Fibroblast of peridontal ligament (primary cell): ENCODE measurements around the gene LIAS.
"Not testable (repeated sequence)": the region's sequence is repeated elsewhere in the genome, so short reads cannot be mapped to it uniquely, and the experiment has no call there.

ENCODE experiments used
- DNase-seq: peaks from one replicate; pipeline ENCODE4 v3.0.0-alpha.2; 2010; ENCODE audit errors: extremely low read depth

LIAS gene

GRCh38 chr4:39497909-39498726, 39.3 kb downstream of the LIAS start:
- DNase-seq, result peak; percentile 48

- DNase-seq, result no peak
Observed at GRCh38 chr4:39498727-39499020, 39.8 kb downstream of the LIAS start.

- peak; percentile 91 for DNase-seq
Observed at GRCh38 chr4:39502019-39502663, 43.3 kb downstream of the LIAS start.

- peak; percentile 35 for DNase-seq
Observed at GRCh38 chr4:39502664-39503035, 43.8 kb downstream of the LIAS start.

- DNase-seq, result no peak
Observed at GRCh38 chr4:39504538-39504937, 45.7 kb downstream of the LIAS start.

GRCh38 chr4:39505581-39505980, 46.7 kb downstream of the LIAS start:
- no peak for DNase-seq

GRCh38 chr4:39510348-39510929, 51.6 kb downstream of the LIAS start:
- no peak for DNase-seq

- not testable (repeated sequence) for DNase-seq
Observed at GRCh38 chr4:39514266-39514665, 55.4 kb downstream of the LIAS start.

GRCh38 chr4:39514888-39515401, 56.1 kb downstream of the LIAS start:
- peak; percentile 52 for DNase-seq

- DNase-seq, result not testable (repeated sequence)
Observed at GRCh38 chr4:39515669-39516401, 57.0 kb downstream of the LIAS start.

GRCh38 chr4:39516407-39516966, 57.6 kb downstream of the LIAS start:
- no peak for DNase-seq

GRCh38 chr4:39518484-39518883, 59.6 kb downstream of the LIAS start:
- DNase-seq, result no peak

- DNase-seq, result peak; percentile 86
Observed at GRCh38 chr4:39521253-39521919, 62.5 kb downstream of the LIAS start.

- DNase-seq, result peak; percentile 23
Observed at GRCh38 chr4:39522068-39522467, 63.2 kb downstream of the LIAS start.

GRCh38 chr4:39524161-39524957, 65.5 kb downstream of the LIAS start:
- no peak for DNase-seq

- peak; percentile 32 for DNase-seq
Observed at GRCh38 chr4:39525822-39526690, 67.2 kb downstream of the LIAS start.

GRCh38 chr4:39526765-39527295, 68.0 kb downstream of the LIAS start:
- DNase-seq, result peak; percentile 34

- DNase-seq, result peak; percentile 99
Observed at GRCh38 chr4:39527296-39528060, 68.6 kb downstream of the LIAS start, which contains the start of gene UGDH. Gene UGDH, minus strand, starts transcription at chr4:39527439. Its CDS starts 5,927 bp downstream, at chr4:39521512.
